ENCODE results near the gene SV2C. TPM values are rescaled to one million over a fixed set of nuclear protein-coding genes. Genes with fewer than 3 reads are reported as not detected.

The SV2C gene
- total RNA-seq, 1 donor from 2014 or later: under 0.01 TPM

- Histone ChIP-seq H3K27ac (ENCODE audit: low read depth, low read length) (no peak overlapping the region), H3K36me3 (ENCODE audit: control insufficient read depth in 3 of 3, insufficient read depth in 3 of 3, low read length in 3 of 3) (no peaks in the 10 kb centered on the region), H3K9me3 (ENCODE audit: control insufficient read depth in 3 of 3, low read length in 3 of 3) (no peaks in the 10 kb centered on the region), H3K27me3 (ENCODE audit: control insufficient read depth in 3 of 3, insufficient read depth in 3 of 3, low read length in 3 of 3) (no peaks in the 10 kb centered on the region), H3K4me1 (ENCODE audit: control insufficient read depth in 3 of 3, insufficient read depth in 3 of 3, low read length in 3 of 3) (no peaks in the 10 kb centered on the region), H3K4me3 (ENCODE audit: low read length in 3 of 3) (no peak overlapping the region), H3K9ac (ENCODE audit: low read depth in 1 of 3, low read length in 3 of 3) (no peak overlapping the region)
These were observed 136.5 kb downstream of the SV2C start for GRCh38 chr5:76219636-76220035.

GRCh38 chr5:76221311-76221710 lies 138.1 kb downstream of the SV2C start:
- Histone ChIP-seq H3K4me1 (ENCODE audit: control insufficient read depth in 3 of 3, insufficient read depth in 3 of 3, low read length in 3 of 3) (no peaks in the 10 kb centered on the region), H3K36me3 (ENCODE audit: control insufficient read depth in 3 of 3, insufficient read depth in 3 of 3, low read length in 3 of 3) (no peaks in the 10 kb centered on the region), H3K27ac (ENCODE audit: low read depth, low read length) (no peak overlapping the region), H3K9me3 (ENCODE audit: control insufficient read depth in 3 of 3, low read length in 3 of 3) (no peaks in the 10 kb centered on the region), H3K4me3 (ENCODE audit: low read length in 3 of 3) (no peak overlapping the region), H3K9ac (ENCODE audit: low read depth in 1 of 3, low read length in 3 of 3) (no peak overlapping the region), H3K27me3 (ENCODE audit: control insufficient read depth in 3 of 3, insufficient read depth in 3 of 3, low read length in 3 of 3) (no peaks in the 10 kb centered on the region)

- Histone ChIP-seq H3K27ac (ENCODE audit: low read depth, low read length) (no peak overlapping the region), H3K36me3 (ENCODE audit: control insufficient read depth in 3 of 3, insufficient read depth in 3 of 3, low read length in 3 of 3) (no peaks in the 10 kb centered on the region), H3K9me3 (ENCODE audit: control insufficient read depth in 3 of 3, low read length in 3 of 3) (no peaks in the 10 kb centered on the region), H3K27me3 (ENCODE audit: control insufficient read depth in 3 of 3, insufficient read depth in 3 of 3, low read length in 3 of 3) (no peaks in the 10 kb centered on the region), H3K9ac (ENCODE audit: low read depth in 1 of 3, low read length in 3 of 3) (no peak overlapping the region), H3K4me1 (ENCODE audit: control insufficient read depth in 3 of 3, insufficient read depth in 3 of 3, low read length in 3 of 3) (no peaks in the 10 kb centered on the region), H3K4me3 (ENCODE audit: low read length in 3 of 3) (no peak overlapping the region)
These were observed 139.1 kb downstream of the SV2C start for GRCh38 chr5:76222318-76222717.

- no peak overlapping the region for H3K4me3 ChIP-seq (ENCODE audit: low read length in 3 of 3)
- no peak overlapping the region for H3K9ac ChIP-seq (ENCODE audit: low read depth in 1 of 3, low read length in 3 of 3)
- H3K9me3 ChIP-seq (ENCODE audit: control insufficient read depth in 3 of 3, low read length in 3 of 3): no peaks in the 10 kb centered on the region
These were observed 140.5 kb downstream of the SV2C start for GRCh38 chr5:76223696-76224095.

GRCh38 chr5:76224898-76225297 lies 141.7 kb downstream of the SV2C start:
- H3K9ac ChIP-seq (ENCODE audit: low read depth in 1 of 3, low read length in 3 of 3): no peak overlapping the region
- no peaks in the 10 kb centered on the region for H3K4me1 ChIP-seq (ENCODE audit: control insufficient read depth in 3 of 3, insufficient read depth in 3 of 3, low read length in 3 of 3)
- no peaks in the 10 kb centered on the region for H3K36me3 ChIP-seq (ENCODE audit: control insufficient read depth in 3 of 3, insufficient read depth in 3 of 3, low read length in 3 of 3)
- H3K9me3 ChIP-seq (ENCODE audit: control insufficient read depth in 3 of 3, low read length in 3 of 3): no peaks in the 10 kb centered on the region
- no peaks in the 10 kb centered on the region for H3K27me3 ChIP-seq (ENCODE audit: control insufficient read depth in 3 of 3, insufficient read depth in 3 of 3, low read length in 3 of 3)
- H3K4me3 ChIP-seq (ENCODE audit: low read length in 3 of 3): no peak overlapping the region
- H3K27ac ChIP-seq (ENCODE audit: low read depth, low read length): no peak overlapping the region

More at GRCh38 chr5:76223696-76224095, 140.5 kb downstream of the SV2C start:
- Histone ChIP-seq H3K27me3 (ENCODE audit: control insufficient read depth in 3 of 3, insufficient read depth in 3 of 3, low read length in 3 of 3) (no peaks in the 10 kb centered on the region), H3K4me1 (ENCODE audit: control insufficient read depth in 3 of 3, insufficient read depth in 3 of 3, low read length in 3 of 3) (no peaks in the 10 kb centered on the region), H3K36me3 (ENCODE audit: control insufficient read depth in 3 of 3, insufficient read depth in 3 of 3, low read length in 3 of 3) (no peaks in the 10 kb centered on the region), H3K27ac (ENCODE audit: low read depth, low read length) (no peak overlapping the region)

- no peaks in the 10 kb centered on the region for H3K36me3 ChIP-seq (ENCODE audit: control insufficient read depth in 3 of 3, insufficient read depth in 3 of 3, low read length in 3 of 3)
- H3K9ac ChIP-seq (ENCODE audit: low read depth in 1 of 3, low read length in 3 of 3): no peak overlapping the region
- no peak overlapping the region for H3K4me3 ChIP-seq (ENCODE audit: low read length in 3 of 3)
- no peaks in the 10 kb centered on the region for H3K4me1 ChIP-seq (ENCODE audit: control insufficient read depth in 3 of 3, insufficient read depth in 3 of 3, low read length in 3 of 3)
- H3K27ac ChIP-seq (ENCODE audit: low read depth, low read length): no peak overlapping the region
- H3K9me3 ChIP-seq (ENCODE audit: control insufficient read depth in 3 of 3, low read length in 3 of 3): no peaks in the 10 kb centered on the region
- no peaks in the 10 kb centered on the region for H3K27me3 ChIP-seq (ENCODE audit: control insufficient read depth in 3 of 3, insufficient read depth in 3 of 3, low read length in 3 of 3)
These were observed 142.2 kb downstream of the SV2C start for GRCh38 chr5:76225336-76225735.

- Histone ChIP-seq H3K4me1 (ENCODE audit: control insufficient read depth in 3 of 3, insufficient read depth in 3 of 3, low read length in 3 of 3) (no peaks in the 10 kb centered on the region), H3K27me3 (ENCODE audit: control insufficient read depth in 3 of 3, insufficient read depth in 3 of 3, low read length in 3 of 3) (no peaks in the 10 kb centered on the region), H3K4me3 (ENCODE audit: low read length in 3 of 3) (no peak overlapping the region), H3K27ac (ENCODE audit: low read depth, low read length) (no peak overlapping the region), H3K9me3 (ENCODE audit: control insufficient read depth in 3 of 3, low read length in 3 of 3) (no peaks in the 10 kb centered on the region), H3K36me3 (ENCODE audit: control insufficient read depth in 3 of 3, insufficient read depth in 3 of 3, low read length in 3 of 3) (no peaks in the 10 kb centered on the region), H3K9ac (ENCODE audit: low read depth in 1 of 3, low read length in 3 of 3) (no peak overlapping the region)
These were observed 146.7 kb downstream of the SV2C start for GRCh38 chr5:76229900-76230299.

GRCh38 chr5:76230711-76231285 lies 147.6 kb downstream of the SV2C start:
- Histone ChIP-seq H3K27me3 (ENCODE audit: control insufficient read depth in 3 of 3, insufficient read depth in 3 of 3, low read length in 3 of 3) (no peaks in the 10 kb centered on the region), H3K9ac (ENCODE audit: low read depth in 1 of 3, low read length in 3 of 3) (no peak overlapping the region), H3K4me1 (ENCODE audit: control insufficient read depth in 3 of 3, insufficient read depth in 3 of 3, low read length in 3 of 3) (no peaks in the 10 kb centered on the region), H3K4me3 (ENCODE audit: low read length in 3 of 3) (no peak overlapping the region), H3K9me3 (ENCODE audit: control insufficient read depth in 3 of 3, low read length in 3 of 3) (no peaks in the 10 kb centered on the region), H3K36me3 (ENCODE audit: control insufficient read depth in 3 of 3, insufficient read depth in 3 of 3, low read length in 3 of 3) (no peaks in the 10 kb centered on the region), H3K27ac (ENCODE audit: low read depth, low read length) (no peak overlapping the region)

GRCh38 chr5:76234665-76235064 lies 151.5 kb downstream of the SV2C start:
- Histone ChIP-seq H3K9me3 (ENCODE audit: control insufficient read depth in 3 of 3, low read length in 3 of 3) (no peaks in the 10 kb centered on the region), H3K27me3 (ENCODE audit: control insufficient read depth in 3 of 3, insufficient read depth in 3 of 3, low read length in 3 of 3) (no peaks in the 10 kb centered on the region), H3K9ac (ENCODE audit: low read depth in 1 of 3, low read length in 3 of 3) (no peak overlapping the region), H3K27ac (ENCODE audit: low read depth, low read length) (no peak overlapping the region), H3K4me1 (ENCODE audit: control insufficient read depth in 3 of 3, insufficient read depth in 3 of 3, low read length in 3 of 3) (no peaks in the 10 kb centered on the region), H3K4me3 (ENCODE audit: low read length in 3 of 3) (no peak overlapping the region), H3K36me3 (ENCODE audit: control insufficient read depth in 3 of 3, insufficient read depth in 3 of 3, low read length in 3 of 3) (no peaks in the 10 kb centered on the region)

- Histone ChIP-seq H3K4me1 (ENCODE audit: control insufficient read depth in 3 of 3, insufficient read depth in 3 of 3, low read length in 3 of 3) (no peaks in the 10 kb centered on the region), H3K36me3 (ENCODE audit: control insufficient read depth in 3 of 3, insufficient read depth in 3 of 3, low read length in 3 of 3) (no peaks in the 10 kb centered on the region), H3K27me3 (ENCODE audit: control insufficient read depth in 3 of 3, insufficient read depth in 3 of 3, low read length in 3 of 3) (peaks cover 0 to 3% (median 0%) of the 10 kb centered on the region in 3 donors), H3K27ac (ENCODE audit: low read depth, low read length) (no peak overlapping the region), H3K9me3 (ENCODE audit: control insufficient read depth in 3 of 3, low read length in 3 of 3) (no peaks in the 10 kb centered on the region), H3K4me3 (ENCODE audit: low read length in 3 of 3) (no peak overlapping the region), H3K9ac (ENCODE audit: low read depth in 1 of 3, low read length in 3 of 3) (no peak overlapping the region)
These were observed 153.5 kb downstream of the SV2C start for GRCh38 chr5:76236684-76237083.
